Right cardiac atrium (tissue), 5 donors: Measurements from ENCODE around the gene GRID2. TPM values are rescaled to one million over a fixed set of nuclear protein-coding genes. Genes with fewer than 3 reads are reported as not detected.
"Not testable (repeated sequence)": the region's sequence is repeated elsewhere in the genome, so short reads cannot be mapped to it uniquely, and the experiment has no call there.

Experiments
- ATAC-seq, 2 donors: fragments of 200-7000 bp; cut with Tn5 transposase; one replicate each; pipeline versions ENCODE4 v1.8.0 to v1.9.1; 2020; ENCODE audit warnings: moderate library complexity in 2 of 2, mild to moderate bottlenecking in 1 of 2
- DNase-seq, 3 donors: peaks; one replicate each; pipeline ENCODE4 v3.0.0-alpha.2; 2020
- H3K27ac ChIP-seq: one replicate; pipeline ENCODE4 v1.5.1; 2013; ENCODE audit warnings: mild to moderate bottlenecking, low read length, control low read depth, moderate library complexity
- H3K27me3 ChIP-seq: one replicate; pipeline ENCODE4 v1.6.1; 2013; ENCODE audit not compliant: control insufficient read depth, insufficient read depth
- H3K4me1 ChIP-seq: one replicate; pipeline ENCODE4 v1.6.1; 2013; ENCODE audit warnings: low read length; ENCODE audit not compliant: control insufficient read depth, insufficient read depth
- H3K4me3 ChIP-seq: one replicate; pipeline ENCODE4 v1.5.1; 2013; ENCODE audit warnings: low read length, control low read depth
- H3K9me3 ChIP-seq: one replicate; pipeline ENCODE4 v1.6.1; 2013; ENCODE audit warnings: low read length; ENCODE audit not compliant: control insufficient read depth
- WGBS: extraction: QIAGEN DNeasy Blood & Tissue Kit; methylation state at CpG from one replicate; pipeline ENCODE4 v1.1.7; 2013; 5-methylcytosine and 5-hydroxymethylcytosine counted together
- intact Hi-C, 4 donors: fragments of 100-400 bp; cut with DNase I; formaldehyde crosslinking; loops; one replicate each; pipeline versions ENCODE4 v1.11.0 to v1.14.0; 2022 to 2023
- polyA plus RNA-seq: library from polyadenylated mRNA; stranded (reverse); fragments of 200-250 nt; gene quantifications from one replicate; pipeline ENCODE4 v1.2.3, GENCODE V29; 2013
- total RNA-seq, 4 donors: library from RNA; stranded (reverse); fragmentation: NEBNext Ultra II Directional; extraction: Animal tissue kit (Norgen Biotek cat#: 25700); gene quantifications; one replicate each; pipeline ENCODE4 v1.2.1, GENCODE V29; 2021
- donor health status: healthy with polysubstance abuse.
- donor health status: DM: no; HTN: yes; CAD: no.
- donor health status: DM: no; HTN: no; CAD: no.
- donor health status: DM: no; HTN: yes; CAD: no; lungs with severe emphysema.
- donor health status: DM: yes; HTN: yes; CAD: no.

Gene GRID2
- total and polyA plus RNA-seq, 5 donors, result 0.09 to 1.0 (median 0.47) TPM

DNA sequence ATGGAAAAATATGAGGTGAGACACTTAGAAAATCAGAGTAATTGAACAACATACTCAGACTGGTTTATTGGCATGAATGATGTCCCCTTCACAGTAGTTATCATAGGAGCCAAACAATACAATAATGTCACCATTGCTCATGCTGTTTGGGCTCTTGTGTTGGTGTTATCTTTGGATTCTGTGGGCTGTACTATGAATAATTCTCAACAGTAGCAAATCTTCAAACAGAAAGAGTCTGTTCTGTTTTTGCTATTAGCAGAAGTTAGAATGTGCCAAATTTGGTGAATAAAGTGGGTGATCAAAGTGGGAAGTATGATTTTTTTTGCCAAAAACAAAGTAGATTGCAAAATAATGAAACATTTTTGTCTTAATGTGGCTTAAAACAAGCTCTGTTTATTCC, 58.3 kb downstream of the GRID2 start:
- DNase-seq (no peak), ATAC-seq (peak; percentile 47 to 78)
- Histone ChIP-seq H3K27ac (no peak overlapping the region), H3K9me3 (no peaks in the 10 kb centered on the region), H3K4me3 (no peak overlapping the region), H3K4me1 (no peaks in the 10 kb centered on the region), H3K27me3 (no peaks in the 10 kb centered on the region)
- intact Hi-C loops, result no loop called here

DNA sequence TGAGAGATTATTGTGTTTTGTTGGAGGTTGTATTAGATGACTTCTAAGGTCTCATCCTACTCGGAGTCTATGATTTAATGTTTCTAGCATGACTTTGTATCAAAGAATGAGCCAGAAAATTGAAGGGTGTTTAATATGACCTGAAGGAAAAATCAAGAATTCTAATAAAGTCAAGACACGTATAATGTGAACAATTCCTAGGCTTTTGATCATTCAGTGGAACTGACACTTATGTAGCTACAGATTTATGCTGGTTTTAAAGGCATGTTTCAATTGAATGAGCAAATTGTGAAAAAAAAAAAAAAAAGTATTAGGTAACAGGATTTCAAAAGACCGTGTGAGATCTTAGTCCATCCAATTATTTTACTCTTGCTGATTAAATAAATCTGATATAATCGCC, 64.9 kb downstream of the GRID2 start:
- WGBS, result 85% methylated on average over 4 of the region's 4 CpGs
- Histone ChIP-seq H3K27me3 (no peaks in the 10 kb centered on the region), H3K4me3 (no peak overlapping the region), H3K4me1 (no peaks in the 10 kb centered on the region), H3K9me3 (no peaks in the 10 kb centered on the region), H3K27ac (no peak overlapping the region)
- no peak for DNase-seq
- ATAC-seq, result no peak
- intact Hi-C loops, result no loop called here

DNA sequence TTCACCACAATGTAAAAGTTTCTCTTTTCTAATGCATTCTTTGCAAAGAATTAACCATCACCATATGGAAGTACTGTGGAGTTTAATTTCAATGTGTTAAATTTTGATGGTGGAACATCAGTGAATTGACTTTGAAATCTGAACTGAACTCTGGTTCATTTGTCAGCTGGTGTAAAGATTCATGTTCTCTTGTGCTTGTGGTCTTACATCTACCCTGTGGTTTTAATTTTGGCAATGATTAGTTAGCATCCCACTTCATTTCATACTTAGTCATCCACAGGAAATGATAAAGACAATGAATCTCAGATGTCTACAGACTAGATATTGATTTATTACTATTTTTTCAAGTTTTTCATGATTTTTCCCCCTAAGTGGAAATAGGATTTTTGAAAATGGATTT, 77.8 kb downstream of the GRID2 start:
- H3K27me3 ChIP-seq, result no peaks in the 10 kb centered on the region
- no peaks in the 10 kb centered on the region for H3K9me3 ChIP-seq
- no peak overlapping the region for H3K4me3 ChIP-seq
- DNase-seq (no peak), ATAC-seq (no peak)
- H3K27ac ChIP-seq, result no peak overlapping the region
- no peaks in the 10 kb centered on the region for H3K4me1 ChIP-seq
- intact Hi-C loops, result no loop called here

DNA sequence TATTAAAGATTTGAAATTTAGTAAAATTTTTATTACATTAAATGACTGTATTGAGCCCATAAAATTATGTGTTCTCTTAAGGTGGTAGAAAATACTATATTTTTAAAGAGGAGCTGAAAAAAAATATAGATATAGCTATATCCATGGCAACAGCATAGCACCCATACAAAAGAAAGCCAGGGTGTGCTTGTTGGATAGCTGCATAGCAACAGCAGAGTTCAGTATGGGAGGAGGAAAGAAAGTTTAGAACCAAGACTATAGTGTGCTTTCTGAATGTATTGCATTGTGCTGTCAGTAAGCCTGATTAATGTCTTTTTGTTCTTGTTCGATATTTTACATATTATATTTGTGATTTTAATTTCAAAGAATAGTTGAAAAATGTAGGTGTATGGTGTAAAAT, 78.4 kb downstream of the GRID2 start:
- Histone ChIP-seq H3K9me3 (no peaks in the 10 kb centered on the region), H3K27me3 (no peaks in the 10 kb centered on the region), H3K4me3 (no peak overlapping the region), H3K4me1 (no peaks in the 10 kb centered on the region), H3K27ac (no peak overlapping the region)
- intact Hi-C loops, result no loop called here
- WGBS, result 87% methylated on average over 1 of the region's 1 CpG
- ATAC-seq (no peak), DNase-seq (no peak)

DNA sequence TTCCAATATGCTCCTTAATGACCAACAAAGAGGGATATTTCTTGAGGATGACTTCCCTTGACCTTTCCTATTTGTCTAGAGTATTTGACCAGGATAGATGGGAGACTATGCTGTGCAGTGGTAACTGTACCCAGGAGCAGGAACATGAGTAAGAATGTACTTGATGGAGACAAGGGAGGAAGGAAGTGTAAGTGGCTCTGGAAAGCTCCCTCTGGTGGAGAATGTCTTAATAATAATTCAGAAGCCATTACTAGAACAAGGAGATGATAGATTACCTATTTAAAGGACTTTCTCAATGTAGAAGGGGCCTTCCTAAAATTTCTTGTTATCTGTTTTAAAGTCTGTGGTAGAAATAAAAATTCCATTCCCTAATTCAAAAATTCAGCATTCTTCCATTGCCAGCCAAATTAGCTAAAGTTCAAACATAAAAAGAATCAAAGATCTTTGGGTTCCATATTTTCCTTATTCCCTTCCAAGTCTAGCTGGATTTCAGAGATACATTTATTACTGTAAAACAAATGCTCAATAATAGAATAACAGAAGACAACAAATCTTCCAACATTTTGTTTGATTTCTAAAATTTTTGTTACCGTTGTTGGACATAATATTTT, 83.8 kb downstream of the GRID2 start:
- Histone ChIP-seq H3K9me3 (no peaks in the 10 kb centered on the region), H3K4me1 (no peaks in the 10 kb centered on the region), H3K27ac (no peak overlapping the region), H3K4me3 (no peak overlapping the region), H3K27me3 (no peaks in the 10 kb centered on the region)
- intact Hi-C loops, result no loop called here
- DNase-seq (no peak), ATAC-seq (peak; percentile 45 to 56)
- 97% methylated on average over 1 of the region's 1 CpG for WGBS

DNA sequence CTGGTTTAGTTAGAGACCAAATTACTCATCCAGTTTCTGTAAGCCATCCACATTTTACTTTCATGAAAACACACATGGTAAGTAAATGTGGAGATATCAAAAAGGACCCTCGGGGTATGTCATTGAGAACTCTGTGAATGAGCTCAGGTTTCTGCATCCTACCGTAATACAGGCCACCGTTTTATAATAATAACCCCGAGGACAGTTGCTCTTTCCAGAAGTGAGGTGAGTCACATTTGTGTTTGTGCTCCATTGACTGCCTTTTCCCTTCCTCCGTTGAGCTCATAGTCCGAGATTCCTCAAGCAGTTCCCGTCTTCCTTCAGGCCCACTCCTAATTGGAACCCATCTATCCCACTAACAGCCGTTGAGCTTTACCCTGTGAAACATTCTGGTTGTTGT, 95.3 kb downstream of the GRID2 start:
- Histone ChIP-seq H3K4me3 (no peak overlapping the region), H3K4me1 (no peaks in the 10 kb centered on the region), H3K9me3 (no peaks in the 10 kb centered on the region), H3K27ac (no peak overlapping the region), H3K27me3 (no peaks in the 10 kb centered on the region)
- WGBS, result 83% methylated on average over 8 of the region's 8 CpGs
- intact Hi-C loops, result loop anchor here in 1 of 4 donors (10.0 kb wide), 1 partner anchor 1134 kb away; no protein-coding TSS in a partner anchor
- ATAC-seq, result no peak
- DNase-seq, result no peak

DNA sequence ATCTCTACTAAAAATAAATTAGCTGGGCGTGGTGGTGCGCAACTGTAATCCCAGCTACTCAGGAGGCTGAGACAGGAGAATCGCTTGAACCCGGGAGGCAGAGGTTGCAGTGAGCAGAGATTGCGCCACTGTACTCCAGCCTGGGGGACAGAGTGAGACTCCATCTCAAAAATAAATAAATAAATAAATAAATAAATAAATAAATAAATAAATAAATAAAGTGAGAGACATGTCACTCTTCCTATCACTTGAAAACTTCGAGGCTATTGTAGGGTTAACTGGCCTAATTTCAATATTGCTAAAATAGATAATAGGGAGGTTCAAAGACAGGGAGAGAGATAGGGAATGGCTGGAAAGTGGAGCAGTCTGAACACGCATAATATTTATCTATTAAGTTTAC, 99.8 kb downstream of the GRID2 start:
- H3K27me3 ChIP-seq, H3K4me1 ChIP-seq, DNase-seq, ATAC-seq, intact Hi-C loops, H3K27ac ChIP-seq, H3K9me3 ChIP-seq, H3K4me3 ChIP-seq: not testable (repeated sequence)
- 93% methylated on average over 7 of the region's 7 CpGs for WGBS

DNA sequence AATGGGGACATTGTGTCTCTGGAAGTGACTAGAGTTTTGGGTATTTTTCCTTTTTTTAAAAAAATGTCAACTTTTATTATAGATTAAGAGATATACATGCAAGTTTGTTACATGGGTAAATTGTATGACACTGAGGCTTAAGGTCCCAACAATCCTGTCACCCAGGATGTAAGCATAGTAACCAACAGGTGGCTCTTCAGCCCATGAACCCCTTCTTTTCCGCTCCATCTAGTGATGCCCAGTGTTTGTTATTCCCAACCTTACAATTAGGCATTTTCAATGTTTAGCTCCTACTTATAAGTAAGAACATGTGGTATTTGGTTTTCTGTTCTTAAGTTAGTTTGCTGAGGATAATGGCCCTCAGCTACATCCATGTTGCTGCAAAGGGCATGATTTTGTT, 102.7 kb downstream of the GRID2 start:
- ATAC-seq (no peak), DNase-seq (no peak)
- Histone ChIP-seq H3K27me3 (no peaks in the 10 kb centered on the region), H3K4me3 (no peak overlapping the region), H3K4me1 (no peaks in the 10 kb centered on the region), H3K27ac (no peak overlapping the region), H3K9me3 (no peaks in the 10 kb centered on the region)
- intact Hi-C loops, result no loop called here
- 86% methylated on average over 1 of the region's 1 CpG for WGBS

DNA sequence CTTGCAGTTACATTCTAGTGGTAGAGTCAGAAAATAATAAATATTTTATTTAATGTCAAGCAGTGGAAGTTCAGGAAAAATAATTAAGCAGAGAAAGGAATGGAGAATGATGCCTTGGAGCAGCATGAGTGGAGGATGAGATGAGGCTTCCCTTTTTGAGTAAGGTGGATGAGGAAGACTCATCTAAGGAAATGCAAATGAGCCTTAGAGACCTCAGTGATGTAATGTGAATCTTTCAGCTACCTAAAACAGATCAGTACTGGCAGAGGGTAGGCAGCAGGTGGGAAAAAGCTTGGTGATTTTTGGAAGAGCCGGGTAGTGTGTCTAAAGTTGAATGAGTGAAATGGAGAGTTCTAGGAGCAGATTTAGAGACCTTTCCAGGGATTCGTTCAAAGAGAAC, 118.2 kb downstream of the GRID2 start:
- ATAC-seq (no peak), DNase-seq (no peak)
- intact Hi-C loops, result no loop called here
- Histone ChIP-seq H3K4me3 (no peak overlapping the region), H3K9me3 (no peaks in the 10 kb centered on the region), H3K4me1 (no peaks in the 10 kb centered on the region), H3K27me3 (no peaks in the 10 kb centered on the region), H3K27ac (no peak overlapping the region)
- WGBS, result 80% methylated on average over 2 of the region's 2 CpGs

DNA sequence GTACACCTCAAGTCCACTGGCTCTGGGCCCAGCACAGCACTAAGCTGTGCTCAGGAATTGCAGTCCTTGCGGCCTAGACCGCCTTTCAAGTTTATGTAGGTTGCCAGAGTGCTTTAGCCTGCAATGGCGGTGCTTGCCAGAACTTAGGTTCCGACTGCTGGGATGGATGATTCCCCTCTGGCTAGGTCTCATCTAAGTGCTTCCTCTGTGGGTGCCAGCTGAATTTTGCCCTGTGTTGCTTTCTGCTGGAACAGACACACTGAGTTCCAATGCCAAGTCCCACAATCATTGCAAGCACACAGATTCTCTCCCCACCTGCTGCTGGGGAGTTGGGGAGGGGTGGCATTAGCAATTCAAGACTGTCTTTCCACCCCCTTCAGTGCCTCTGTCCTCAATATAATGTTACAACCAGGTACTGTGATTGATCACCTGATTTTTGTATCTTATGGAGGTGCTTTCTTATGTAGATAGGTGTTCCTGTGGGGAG, 129.5 kb downstream of the GRID2 start:
- ATAC-seq (no peak), DNase-seq (no peak)
- H3K4me1 ChIP-seq, result no peaks in the 10 kb centered on the region
- 99% methylated on average over 4 of the region's 4 CpGs for WGBS
- H3K27ac ChIP-seq, result no peak overlapping the region
- H3K27me3 ChIP-seq, result no peaks in the 10 kb centered on the region
- H3K9me3 ChIP-seq, result no peaks in the 10 kb centered on the region
- no peak overlapping the region for H3K4me3 ChIP-seq
- intact Hi-C loops, result no loop called here

DNA sequence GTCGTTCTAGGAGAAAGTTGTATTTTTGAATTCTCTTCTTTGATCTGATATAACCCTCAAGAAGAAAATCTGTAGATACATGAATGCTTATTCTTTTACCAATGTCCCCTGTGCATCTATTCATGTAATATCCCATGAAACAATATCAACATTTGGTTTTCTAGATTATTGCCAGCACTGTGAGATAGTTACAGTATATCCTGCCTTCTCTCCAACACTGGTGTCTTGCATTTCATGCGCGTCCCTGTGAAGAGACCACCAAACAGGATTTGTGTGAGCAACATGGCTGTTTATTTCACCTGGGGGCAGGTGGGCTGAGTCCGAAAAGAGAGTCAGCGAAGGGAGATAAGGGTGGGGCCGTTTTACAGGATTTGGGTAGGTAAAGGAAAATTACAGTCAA, 135.0 kb downstream of the GRID2 start:
- intact Hi-C loops, DNase-seq, H3K27ac ChIP-seq, H3K9me3 ChIP-seq, ATAC-seq, H3K4me3 ChIP-seq, H3K4me1 ChIP-seq, H3K27me3 ChIP-seq: not testable (repeated sequence)
- WGBS, result 72% methylated on average over 6 of the region's 6 CpGs

DNA sequence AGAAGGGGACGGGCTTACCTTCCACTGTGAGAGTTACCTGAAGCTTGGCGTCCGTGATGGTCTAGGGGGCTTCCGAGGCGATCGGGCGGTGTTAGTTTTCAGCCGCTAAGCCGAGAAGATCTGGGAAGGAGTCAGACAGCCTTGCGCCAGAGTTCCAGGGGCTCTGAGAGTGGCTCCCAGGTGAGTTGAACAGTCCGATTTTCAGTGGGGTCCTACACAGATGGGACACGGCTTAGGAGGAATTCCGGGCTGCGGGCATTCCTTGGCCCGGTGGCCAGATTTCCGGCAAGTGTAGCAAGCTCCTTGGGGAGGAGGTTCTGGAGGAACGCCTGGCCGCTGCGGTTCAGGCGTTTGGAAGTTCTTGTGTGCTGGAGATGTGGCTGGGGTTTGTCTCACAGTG, 138.4 kb downstream of the GRID2 start:
- DNase-seq, H3K27ac ChIP-seq, H3K27me3 ChIP-seq, intact Hi-C loops, H3K4me1 ChIP-seq, H3K4me3 ChIP-seq, ATAC-seq, H3K9me3 ChIP-seq: not testable (repeated sequence)
- 96% methylated on average over 20 of the region's 20 CpGs for WGBS
